ENCODE results near the gene SH3BP2.

Gene SH3BP2

GRCh38 chr4:2867758-2868491, 75.0 kb downstream of the SH3BP2 start:
- H3K4me1 ChIP-seq (ENCODE audit: control insufficient read depth, low read length), result peaks cover 12% of the 10 kb centered on the region
- H3K9me3 ChIP-seq (ENCODE audit: control insufficient read depth, insufficient read depth, low read length), result no peaks in the 10 kb centered on the region
- H3K4me2 ChIP-seq (ENCODE audit: low read length), result no peak overlapping the region
- peaks cover 24% of the 10 kb centered on the region for H3K79me2 ChIP-seq (ENCODE audit: control insufficient read depth, low read length)
- TF ChIP-seq EZH2phosphoT487 (IDR thresholded peaks at IDR 0.05; ENCODE audit: borderline replicate concordance, low read length), result no peak
- TF ChIP-seq, protein P1, sequence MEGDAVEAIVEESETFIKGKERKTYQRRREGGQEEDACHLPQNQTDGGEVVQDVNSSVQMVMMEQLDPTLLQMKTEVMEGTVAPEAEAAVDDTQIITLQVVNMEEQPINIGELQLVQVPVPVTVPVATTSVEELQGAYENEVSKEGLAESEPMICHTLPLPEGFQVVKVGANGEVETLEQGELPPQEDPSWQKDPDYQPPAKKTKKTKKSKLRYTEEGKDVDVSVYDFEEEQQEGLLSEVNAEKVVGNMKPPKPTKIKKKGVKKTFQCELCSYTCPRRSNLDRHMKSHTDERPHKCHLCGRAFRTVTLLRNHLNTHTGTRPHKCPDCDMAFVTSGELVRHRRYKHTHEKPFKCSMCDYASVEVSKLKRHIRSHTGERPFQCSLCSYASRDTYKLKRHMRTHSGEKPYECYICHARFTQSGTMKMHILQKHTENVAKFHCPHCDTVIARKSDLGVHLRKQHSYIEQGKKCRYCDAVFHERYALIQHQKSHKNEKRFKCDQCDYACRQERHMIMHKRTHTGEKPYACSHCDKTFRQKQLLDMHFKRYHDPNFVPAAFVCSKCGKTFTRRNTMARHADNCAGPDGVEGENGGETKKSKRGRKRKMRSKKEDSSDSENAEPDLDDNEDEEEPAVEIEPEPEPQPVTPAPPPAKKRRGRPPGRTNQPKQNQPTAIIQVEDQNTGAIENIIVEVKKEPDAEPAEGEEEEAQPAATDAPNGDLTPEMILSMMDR (IDR thresholded peaks at IDR 0.05; ENCODE audit: low read depth, low read length, poor library complexity, severe bottlenecking), result no peak
- no peaks in the 10 kb centered on the region for H3K27me3 ChIP-seq (ENCODE audit: control insufficient read depth, low read length)
- H3K4me3 ChIP-seq (ENCODE audit: low read length), result no peak overlapping the region
- no peak overlapping the region for H3K27ac ChIP-seq (ENCODE audit: low read depth, low read length)
- H3K9me2 ChIP-seq (replicated peaks; ENCODE audit: control insufficient read depth, low read length), result no peaks in the 10 kb centered on the region
- H3K36me3 ChIP-seq (ENCODE audit: control insufficient read depth, low read length), result no peaks in the 10 kb centered on the region
- 0 out of 2 replicates have a peak, but pooled peaks cover 12% of the 10 kb centered on the region for H4K20me1 ChIP-seq (ENCODE audit: control insufficient read depth, insufficient read depth, low read depth, low read length)
- no peaks in the 10 kb centered on the region for H3F3A ChIP-seq (ENCODE audit: control insufficient read depth, insufficient read depth)

- Histone ChIP-seq H3K4me3 (ENCODE audit: low read length) (no peak overlapping the region), H3K36me3 (ENCODE audit: control insufficient read depth, low read length) (no peaks in the 10 kb centered on the region), H3K27me3 (ENCODE audit: control insufficient read depth, low read length) (no peaks in the 10 kb centered on the region), H4K20me1 (ENCODE audit: control insufficient read depth, insufficient read depth, low read depth, low read length) (0 out of 2 replicates have a peak, but pooled peaks cover 5% of the 10 kb centered on the region), H3K9me2 (replicated peaks; ENCODE audit: control insufficient read depth, low read length) (no peaks in the 10 kb centered on the region), H3K9me3 (ENCODE audit: control insufficient read depth, insufficient read depth, low read length) (no peaks in the 10 kb centered on the region), H3K4me2 (ENCODE audit: low read length) (no peak overlapping the region), H3K27ac (ENCODE audit: low read depth, low read length) (no peak overlapping the region), H3F3A (ENCODE audit: control insufficient read depth, insufficient read depth) (no peaks in the 10 kb centered on the region), H3K4me1 (ENCODE audit: control insufficient read depth, low read length) (peaks cover 12% of the 10 kb centered on the region), H3K79me2 (ENCODE audit: control insufficient read depth, low read length) (peaks cover 24% of the 10 kb centered on the region)
- no peak for TF ChIP-seq EZH2phosphoT487 (IDR thresholded peaks at IDR 0.05; ENCODE audit: borderline replicate concordance, low read length)
- TF ChIP-seq, protein P1 (IDR thresholded peaks at IDR 0.05; ENCODE audit: low read depth, low read length, poor library complexity, severe bottlenecking), result no peak
These were observed 76.1 kb downstream of the SH3BP2 start for GRCh38 chr4:2868877-2869487.

DNA sequence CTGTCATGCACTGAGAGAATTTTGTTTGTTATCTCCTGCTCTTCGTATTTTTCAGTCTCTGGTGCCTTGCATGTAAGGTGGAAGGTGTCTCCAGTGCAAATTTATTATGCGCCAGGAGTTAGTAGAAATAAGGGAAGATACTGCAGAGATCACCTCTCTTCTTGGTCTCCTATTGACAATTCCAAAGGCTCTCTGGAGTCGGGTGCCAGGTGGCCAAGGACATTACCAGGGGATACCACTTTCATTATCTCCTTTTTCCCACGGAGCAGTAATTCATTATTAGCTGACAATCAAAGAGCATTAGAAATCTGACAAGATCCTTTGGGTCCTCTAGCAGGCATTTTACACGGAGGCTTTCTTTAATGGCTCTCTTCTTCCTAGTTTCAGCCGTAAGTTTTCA, 76.8 kb downstream of the SH3BP2 start:
- H3K4me3 ChIP-seq (ENCODE audit: low read length), result no peak overlapping the region
- H3K9me3 ChIP-seq (ENCODE audit: control insufficient read depth, insufficient read depth, low read length), result no peaks in the 10 kb centered on the region
- H3K27me3 ChIP-seq (ENCODE audit: control insufficient read depth, low read length), result no peaks in the 10 kb centered on the region
- TF ChIP-seq EZH2phosphoT487 (IDR thresholded peaks at IDR 0.05; ENCODE audit: borderline replicate concordance, low read length), result no peak
- TF ChIP-seq, protein P1 (IDR thresholded peaks at IDR 0.05; ENCODE audit: low read depth, low read length, poor library complexity, severe bottlenecking), result no peak
- H3K4me1 ChIP-seq (ENCODE audit: control insufficient read depth, low read length), result peaks cover 12% of the 10 kb centered on the region
- no peak overlapping the region for H3K4me2 ChIP-seq (ENCODE audit: low read length)
- 0 out of 2 replicates have a peak, but pooled peaks cover 4% of the 10 kb centered on the region for H4K20me1 ChIP-seq (ENCODE audit: control insufficient read depth, insufficient read depth, low read depth, low read length)
- H3F3A ChIP-seq (ENCODE audit: control insufficient read depth, insufficient read depth), result no peaks in the 10 kb centered on the region
- H3K79me2 ChIP-seq (ENCODE audit: control insufficient read depth, low read length), result peaks cover 26% of the 10 kb centered on the region
- no peaks in the 10 kb centered on the region for H3K9me2 ChIP-seq (replicated peaks; ENCODE audit: control insufficient read depth, low read length)
- H3K36me3 ChIP-seq (ENCODE audit: control insufficient read depth, low read length), result no peaks in the 10 kb centered on the region
- no peak overlapping the region for H3K27ac ChIP-seq (ENCODE audit: low read depth, low read length)

Data from DOHH2 (cell line).